GM18499 (cell line): ENCODE data around the gene KCNH1.
"Not testable (repeated sequence)": the region's sequence is repeated elsewhere in the genome, so short reads cannot be mapped to it uniquely, and the experiment has no call there.

ENCODE experiments used
- ATAC-seq: cut with Tn5 transposase; IDR thresholded peaks from one replicate; pipeline ENCODE4 v1.9.1; 2021; ENCODE audit warnings: moderate number of reproducible peaks; ENCODE audit not compliant: insufficient read depth, unreplicated experiment

KCNH1 gene

GRCh38 chr1:211099393-211099792, 34.6 kb downstream of the KCNH1 start:
- ATAC-seq, result no peak

DNA sequence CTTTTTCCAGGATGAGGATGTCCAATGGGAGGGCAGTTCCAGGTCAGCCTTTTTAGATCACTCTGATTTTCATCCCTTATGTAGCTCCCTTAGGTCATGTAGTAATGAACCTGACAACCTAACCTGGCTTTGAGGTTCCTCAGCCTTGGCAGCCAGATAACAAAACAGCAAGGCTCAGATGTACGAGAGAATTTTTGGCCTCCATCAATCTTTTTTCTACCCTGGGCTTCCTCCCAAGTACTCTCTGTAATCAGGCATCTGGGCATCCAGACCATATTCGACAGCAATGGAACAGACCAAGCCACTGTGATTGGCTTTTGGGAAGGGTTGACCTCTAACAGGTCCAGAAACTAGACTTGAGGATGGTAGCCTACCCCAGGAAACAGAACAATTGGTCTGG, 38.6 kb downstream of the KCNH1 start:
- ATAC-seq, result no peak

- no peak for ATAC-seq
Observed at GRCh38 chr1:211092955-211093354, 41.0 kb downstream of the KCNH1 start.

GRCh38 chr1:211091867-211092266, 42.1 kb downstream of the KCNH1 start:
- ATAC-seq, result no peak

GRCh38 chr1:211089536-211089935, 44.4 kb downstream of the KCNH1 start:
- ATAC-seq, result no peak

- no peak for ATAC-seq
Observed at GRCh38 chr1:211088156-211088555, 45.8 kb downstream of the KCNH1 start.

DNA sequence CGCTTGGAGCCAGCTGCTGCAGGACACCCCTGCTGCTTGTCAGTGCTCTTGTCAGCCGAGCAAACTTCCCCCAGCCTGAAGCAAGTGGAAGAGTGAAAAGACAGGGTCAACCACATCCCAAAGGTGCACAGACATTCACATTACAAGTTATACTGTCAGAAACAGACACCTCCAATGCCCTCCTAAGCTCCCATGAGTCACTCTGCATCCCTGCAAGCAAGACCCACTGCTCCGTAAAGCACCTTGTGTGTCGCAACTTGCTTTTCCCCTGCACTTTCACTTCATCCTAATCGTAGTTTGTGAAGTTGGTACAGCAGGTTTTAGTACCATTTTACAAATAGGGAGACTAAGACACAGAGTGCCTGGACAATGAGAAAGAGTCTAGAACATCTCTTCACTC, 51.1 kb downstream of the KCNH1 start:
- ATAC-seq, result no peak

GRCh38 chr1:211081447-211081846, 52.5 kb downstream of the KCNH1 start:
- ATAC-seq, result not testable (repeated sequence)

DNA sequence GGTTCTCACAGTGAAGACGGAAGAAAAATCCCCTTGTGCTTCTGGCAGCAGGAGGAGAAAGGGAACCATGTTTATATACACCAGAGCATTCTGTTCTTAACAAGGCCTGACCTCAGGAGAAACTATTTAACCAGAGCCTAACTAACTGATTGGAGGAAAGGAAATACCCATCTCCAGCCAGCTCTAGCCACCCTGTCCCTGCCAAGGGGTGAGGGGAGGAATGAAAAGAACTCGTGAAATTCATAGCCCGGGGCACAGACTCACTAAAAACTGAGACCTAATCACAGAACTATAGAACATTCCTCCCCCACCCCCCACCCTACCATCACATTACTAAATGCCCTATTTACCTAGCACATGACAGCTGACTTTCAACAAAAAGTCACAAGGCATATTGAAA, 65.0 kb downstream of the KCNH1 start:
- ATAC-seq, result no peak

DNA sequence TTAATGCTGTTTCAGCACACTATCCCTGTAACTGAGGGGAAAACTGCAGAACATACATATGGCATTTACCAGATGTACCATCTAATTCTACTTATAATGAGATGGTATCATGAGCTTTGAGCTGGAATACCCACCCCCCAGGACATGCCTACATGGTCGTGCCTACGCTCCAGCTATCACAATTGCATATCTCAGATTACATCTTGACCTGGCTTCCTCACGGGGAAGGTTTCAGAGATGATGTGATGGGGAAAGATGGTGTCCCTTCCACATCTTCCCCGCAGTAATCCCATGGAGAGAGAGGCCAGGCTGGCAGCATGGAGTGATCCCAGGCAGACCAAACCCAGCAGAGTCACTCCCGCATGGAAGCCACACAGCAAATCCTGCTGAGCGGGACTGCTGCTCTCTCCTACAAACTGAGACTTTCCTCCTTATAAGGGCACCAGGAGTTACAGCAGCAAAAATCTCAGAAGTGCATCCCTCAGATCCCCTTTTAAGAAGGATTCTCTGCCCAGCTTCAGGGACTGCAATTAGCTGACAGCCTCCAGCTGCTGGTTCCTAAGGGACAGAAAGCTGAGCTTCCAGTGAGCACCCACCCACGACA, 67.1 kb downstream of the KCNH1 start:
- ATAC-seq, result no peak

GRCh38 chr1:211041838-211042237, 92.1 kb downstream of the KCNH1 start:
- ATAC-seq, result not testable (repeated sequence)

DNA sequence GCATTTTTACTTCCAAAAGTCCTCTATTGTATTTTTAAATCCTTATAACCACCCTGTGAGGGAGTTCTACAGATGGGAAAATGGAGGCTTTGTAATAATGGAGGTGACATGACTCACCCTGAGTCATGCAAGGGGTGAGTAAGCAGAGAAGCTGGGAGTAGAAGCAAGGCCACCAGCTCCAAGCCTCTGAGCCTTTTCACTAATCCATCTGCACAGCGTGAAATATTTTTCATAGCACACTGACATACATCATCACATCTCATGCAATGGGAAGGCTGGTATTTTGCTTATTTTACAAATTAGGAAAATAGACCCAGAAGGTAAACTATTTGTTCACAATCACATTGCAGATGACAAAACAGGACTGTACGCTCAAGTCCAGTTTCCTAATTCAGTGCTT, 96.9 kb downstream of the KCNH1 start:
- no peak for ATAC-seq

GRCh38 chr1:211036381-211037060, 97.4 kb downstream of the KCNH1 start:
- no peak for ATAC-seq

DNA sequence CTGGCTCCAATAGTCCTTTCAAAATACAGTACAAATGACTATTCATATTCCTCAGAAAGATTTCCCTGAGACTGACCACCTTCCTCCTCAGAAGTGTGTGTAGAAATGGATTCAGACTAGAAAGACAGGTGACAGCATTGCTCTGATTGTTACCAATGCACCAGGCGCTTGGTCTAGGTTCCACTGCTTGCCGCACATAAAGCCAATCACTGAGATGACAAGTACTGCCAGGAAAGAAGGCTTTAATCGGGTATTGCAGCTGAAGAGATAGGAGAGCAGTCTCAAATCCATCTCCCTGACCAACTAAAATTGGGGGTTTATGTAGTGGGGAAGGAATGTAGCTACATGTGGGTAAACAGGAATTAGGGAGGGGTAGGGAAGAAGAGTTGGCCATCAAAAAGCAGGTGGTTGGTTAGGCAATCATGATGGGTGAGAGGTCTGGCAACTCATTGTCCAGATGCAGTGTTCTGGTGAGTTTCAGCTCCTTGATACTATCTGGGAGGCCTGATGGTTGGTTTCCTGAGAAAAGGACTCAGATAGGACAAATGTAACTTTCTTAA, 98.0 kb downstream of the KCNH1 start:
- no peak for ATAC-seq

DNA sequence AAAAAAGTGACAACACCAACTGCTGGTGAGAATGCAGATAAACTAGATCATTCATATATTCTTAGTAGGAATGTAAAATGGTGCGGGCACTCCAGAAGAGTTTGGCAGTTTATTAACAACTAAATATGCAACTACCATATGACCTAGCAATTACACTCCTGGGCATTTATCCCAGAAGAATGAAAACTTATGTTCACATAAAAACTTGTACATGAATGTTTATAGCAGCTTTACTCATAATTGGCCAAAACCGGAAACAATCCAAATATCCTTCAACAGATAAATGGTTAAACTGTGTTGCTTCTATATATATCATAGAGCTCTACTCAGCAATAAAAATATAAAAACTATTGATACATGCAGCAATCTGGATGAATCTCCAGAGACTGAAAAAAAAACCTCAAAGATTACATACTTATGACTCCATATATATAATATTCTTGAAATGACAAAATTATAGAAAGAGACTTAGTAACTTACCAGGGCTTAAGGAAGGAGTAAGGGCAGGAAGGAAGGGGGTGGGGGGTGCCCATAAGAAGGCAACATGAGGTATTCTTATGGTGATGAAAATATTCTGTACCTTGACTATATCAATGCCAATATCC, 99.9 kb downstream of the KCNH1 start:
- no peak for ATAC-seq

GRCh38 chr1:211024901-211025300, 109.0 kb downstream of the KCNH1 start:
- no peak for ATAC-seq

GRCh38 chr1:211019266-211019665, 114.7 kb downstream of the KCNH1 start:
- ATAC-seq, result no peak

DNA sequence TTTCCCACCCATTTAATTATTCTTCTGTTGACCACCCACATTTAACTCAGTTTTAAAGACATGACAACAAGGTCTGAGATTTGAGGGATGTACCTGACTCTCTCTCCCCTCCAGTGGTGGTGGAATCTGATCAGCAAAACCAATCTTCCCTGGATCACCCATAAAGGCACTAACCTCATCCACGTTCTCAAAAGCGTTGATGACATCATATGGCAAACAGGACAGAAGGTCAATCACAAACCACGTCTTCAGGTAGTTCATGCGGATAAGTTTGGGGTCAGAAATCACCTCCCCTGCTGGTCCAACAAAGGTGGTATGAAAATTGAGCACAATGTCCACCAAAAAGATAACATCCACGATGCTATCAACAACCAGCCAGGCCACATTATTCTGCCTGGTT, 115.3 kb downstream of the KCNH1 start:
- ATAC-seq, result no peak

GRCh38 chr1:211017075-211017718, 116.8 kb downstream of the KCNH1 start:
- no peak for ATAC-seq

GRCh38 chr1:211014275-211014674, 119.7 kb downstream of the KCNH1 start:
- ATAC-seq, result no peak
